Tibial nerve (tissue), 4 donors: ENCODE results near the gene ORC5.

Experiments
- CTCF ChIP-seq, 5 experiments: fragments of 200-600 bp in 3 of 5; fragments of 450-650 bp in 2 of 5; sonication (generic) in 3 of 5; IDR thresholded peaks; one replicate each; pipeline ENCODE4 v1.5.1; 2016 to 2019; ENCODE audit warnings: antibody characterized with exemption in 5 of 5, mild to moderate bottlenecking in 3 of 5, moderate library complexity in 2 of 5
- EP300 ChIP-seq, 2 donors: sonication (generic); formaldehyde crosslinking; IDR thresholded peaks; one replicate each; pipeline ENCODE4 v1.6.1; 2017; ENCODE audit warnings: antibody characterized with exemption in 2 of 2, mild to moderate bottlenecking in 1 of 2

GRCh38 chr7:104160375-104160774 lies 47.4 kb downstream of the ORC5 start:
- TF ChIP-seq CTCF (IDR thresholded peaks at IDR 0.05) (peak; percentile 22 to 62 (median 32)), EP300 (IDR thresholded peaks at IDR 0.05) (no peak)
